IMR-90 (cell line): ENCODE measurements around the gene TMC7. TPM values are rescaled to one million over a fixed set of nuclear protein-coding genes. Genes with fewer than 3 reads are reported as not detected.

Experiments used
- ATAC-seq: fragments of 200-7000 bp; cut with Tn5 transposase; 2 replicates; pipeline ENCODE4 v1.9.1; 2020; ENCODE audit warnings: low read depth, mild to moderate bottlenecking, moderate library complexity
- BruUV-seq: library from RNA; stranded (reverse); fragments of 400-500 nt; replicated peaks from 2 replicates; lab custom pipeline; 2021; lab: Mats Ljungman, UMichigan
- CTCF ChIA-PET: fragments of 300-600 bp; formaldehyde crosslinking; extraction: SDS; loops from one replicate; lab custom pipeline; 2021; ENCODE audit warnings: antibody characterized with exemption; lab: Yijun Ruan, JAX
- POLR2A ChIA-PET: fragments of 300-600 bp; sonication (Branson Sonifier 250); formaldehyde crosslinking; loops from one replicate; lab custom pipeline; 2022; ENCODE audit warnings: antibody characterized with exemption; ENCODE audit not compliant: unreplicated experiment; lab: Charles Lee
- DNase-seq: peaks from one replicate; pipeline ENCODE4 v3.0.0; 2013
- H2AFZ ChIP-seq: replicated peaks from 2 replicates; pipeline ENCODE3; 2013; ENCODE audit warnings: low read length, mild to moderate bottlenecking; ENCODE audit not compliant: poor library complexity
- H2AK5ac ChIP-seq: 2 replicates; pipeline ENCODE4 v1.6.1; 2013; ENCODE audit warnings: low read depth, low read length, inconsistent platforms
- H2AK9ac ChIP-seq: replicated peaks from 2 replicates; pipeline ENCODE3; 2013; ENCODE audit warnings: mild to moderate bottlenecking, low read depth, low read length, moderate library complexity; ENCODE audit not compliant: poor library complexity
- H2BK120ac ChIP-seq: 2 replicates; pipeline ENCODE4 v1.6.1; 2013; ENCODE audit warnings: low read depth, low read length, inconsistent platforms
- H2BK15ac ChIP-seq: 3 replicates; pipeline ENCODE4 v1.6.1; 2013; ENCODE audit warnings: low read depth, low read length, inconsistent platforms
- H2BK20ac ChIP-seq: 2 replicates; pipeline ENCODE4 v1.6.1; 2013; ENCODE audit warnings: low read depth, mild to moderate bottlenecking, inconsistent platforms, low read length, moderate library complexity
- H2BK5ac ChIP-seq: 2 replicates; pipeline ENCODE4 v1.6.1; 2013; ENCODE audit warnings: mild to moderate bottlenecking, low read depth, low read length, inconsistent platforms; ENCODE audit not compliant: poor library complexity, severe bottlenecking
- H3K14ac ChIP-seq: replicated peaks from 2 replicates; pipeline ENCODE4 v1.6.1; 2013; ENCODE audit warnings: low read depth, low read length, inconsistent platforms
- H3K18ac ChIP-seq: 2 replicates; pipeline ENCODE4 v1.6.1; 2013; ENCODE audit warnings: low read depth, low read length, control low read depth
- H3K23ac ChIP-seq: 2 replicates; pipeline ENCODE4 v1.6.1; 2013; ENCODE audit warnings: low read depth, low read length, inconsistent platforms
- H3K27ac ChIP-seq: 2 replicates; pipeline ENCODE4 v1.5.1; 2013; ENCODE audit warnings: mild to moderate bottlenecking, control low read depth, low read length; ENCODE audit not compliant: insufficient read depth
- H3K27me3 ChIP-seq: 2 replicates; pipeline ENCODE4 v1.6.1; 2013; ENCODE audit warnings: low read length; ENCODE audit not compliant: control insufficient read depth, insufficient read depth
- H3K36me3 ChIP-seq: 2 replicates; pipeline ENCODE4 v1.6.1; 2013; ENCODE audit warnings: low read length, mixed read lengths; ENCODE audit not compliant: control insufficient read depth, insufficient read depth
- H3K4ac ChIP-seq: 2 replicates; pipeline ENCODE4 v1.6.1; 2013; ENCODE audit warnings: low read depth, low read length, inconsistent platforms
- H3K4me1 ChIP-seq: 2 replicates; pipeline ENCODE4 v1.6.1; 2013; ENCODE audit warnings: low read length, mixed read lengths; ENCODE audit not compliant: control insufficient read depth, insufficient read depth
- H3K4me2 ChIP-seq: 2 replicates; pipeline ENCODE4 v1.6.1; 2013; ENCODE audit warnings: low read depth, mild to moderate bottlenecking, control low read depth, low read length, moderate library complexity
- H3K4me3 ChIP-seq: 2 replicates; pipeline ENCODE4 v1.5.1; 2013; ENCODE audit warnings: low read depth, mild to moderate bottlenecking, control low read depth, low read length, moderate library complexity; ENCODE audit not compliant: insufficient read depth
- H3K56ac ChIP-seq: 2 replicates; pipeline ENCODE4 v1.6.1; 2013; ENCODE audit warnings: low read length, inconsistent platforms; ENCODE audit not compliant: insufficient read depth; ENCODE audit errors: extremely low read depth
- H3K79me1 ChIP-seq, 2 experiments: 2 replicates each; pipeline ENCODE4 v1.6.1; 2013; ENCODE audit warnings: low read length in 2 of 2, inconsistent platforms in 1 of 2, low read depth in 1 of 2
- H3K9ac ChIP-seq: 2 replicates; pipeline ENCODE4 v1.6.1; 2013; ENCODE audit warnings: low read depth, low read length, control low read depth
- H3K9me1 ChIP-seq: 2 replicates; pipeline ENCODE4 v1.6.1; 2013; ENCODE audit warnings: low read length, inconsistent platforms; ENCODE audit not compliant: insufficient read depth
- H3K9me3 ChIP-seq: 2 replicates; pipeline ENCODE4 v1.6.1; 2013; ENCODE audit warnings: low read length; ENCODE audit not compliant: control insufficient read depth, insufficient read depth
- H4K20me1 ChIP-seq: 2 replicates; pipeline ENCODE4 v1.6.1; 2013; ENCODE audit warnings: low read length, inconsistent platforms; ENCODE audit not compliant: insufficient read depth
- H4K5ac ChIP-seq: 2 replicates; pipeline ENCODE4 v1.6.1; 2013; ENCODE audit warnings: mild to moderate bottlenecking, low read depth, low read length, control low read depth
- H4K8ac ChIP-seq, 2 experiments: 2 replicates each; pipeline ENCODE4 v1.6.1; 2013; ENCODE audit warnings: low read depth in 2 of 2, low read length in 2 of 2, control low read depth in 1 of 2, inconsistent platforms in 1 of 2
- H4K91ac ChIP-seq: 2 replicates; pipeline ENCODE4 v1.6.1; 2013; ENCODE audit warnings: low read depth, low read length, inconsistent platforms; ENCODE audit not compliant: insufficient read depth
- RFX5 ChIP-seq: IDR thresholded peaks from 2 replicates; pipeline ENCODE4 v1.8.0; 2012; ENCODE audit warnings: low read depth, mild to moderate bottlenecking, low read length, moderate library complexity
- WGBS, 2 experiments: methylation state at CpG; one replicate each; pipeline versions ENCODE4 v1.1.5 to v1.1.7; 2013; ENCODE audit warnings: missing lambda C conversion rate in 2 of 2; ENCODE audit not compliant: insufficient read length in 1 of 2; ENCODE audit errors: extremely low coverage in 2 of 2; 5-methylcytosine and 5-hydroxymethylcytosine counted together
- dilution Hi-C: fragments of 300-500 bp; cut with HindIII; formaldehyde crosslinking; loops from one replicate; pipeline ENCODE4 v1.14.3; 2018; ENCODE audit warnings: low sequenced_read_pairs; ENCODE audit not compliant: unreplicated experiment
- in situ Hi-C: fragments of 300-500 bp; cut with MboI; formaldehyde crosslinking; loops from 3 replicates; pipeline ENCODE4 v1.14.3; 2019; ENCODE audit warnings: low sequenced_read_pairs, inconsistent platforms, mixed read lengths
- intact Hi-C: fragments of 100-400 bp; cut with micrococcal nuclease; formaldehyde crosslinking; loops from 2 replicates; pipeline ENCODE4 v1.10.0; 2022
- polyA plus RNA-seq, 3 experiments: library from polyadenylated mRNA; depleted of rRNA; stranded (reverse); fragments of >200 nt; gene quantifications; 2 replicates each; pipeline ENCODE4 v1.2.3, GENCODE V29; 2012; ENCODE audit warnings: low replicate concordance in 1 of 3
- total RNA-seq: library from RNA; depleted of rRNA; stranded (reverse); fragments of >200 nt; gene quantifications from 2 replicates; pipeline ENCODE4 v1.2.3, GENCODE V29; 2012

TMC7 gene
- total and polyA plus RNA-seq, 2 of the 4 experiments (the other 2 are of a cell fraction) = 0.27 to 0.36 TPM

GRCh38 chr16:19102187-19102872 is 118.6 kb downstream of the TMC7 start:
- no peak overlapping the region for H3K27ac ChIP-seq

More at GRCh38 chr16:19102187-19102872, 118.6 kb downstream of the TMC7 start:
- H3K4me2 ChIP-seq = no peak overlapping the region
- no peaks in the 10 kb centered on the region for H3K36me3 ChIP-seq
- no peak overlapping the region for H3K4me3 ChIP-seq
- H3K56ac ChIP-seq = no peak overlapping the region
- no peak overlapping the region for H2BK15ac ChIP-seq
- H2BK5ac ChIP-seq = no peak overlapping the region
- ChIA-PET CTCF (interaction anchor here (0.6 kb wide), 2 partner anchors 10 to 456 kb away, joined by 3 read pairs; no protein-coding TSS in a partner anchor), POLR2A (no interaction called here)
- H3K27me3 ChIP-seq = no peaks in the 10 kb centered on the region
- no peak overlapping the region for H4K8ac ChIP-seq
- no peak overlapping the region for H4K5ac ChIP-seq
- H3K14ac ChIP-seq = no peak overlapping the region
- no peak overlapping the region for H3K23ac ChIP-seq
- H4K20me1 ChIP-seq = 0 out of 2 replicates have a peak, but pooled peaks cover under 1% of the 10 kb centered on the region
- H2BK120ac ChIP-seq = no peak overlapping the region
- no peak overlapping the region for H3K9ac ChIP-seq
- intact Hi-C loops (no loop called here), dilution Hi-C loops (no loop called here), in situ Hi-C loops (loop anchor here (25.0 kb wide), 2 partner anchors 610 to 785 kb away; partner anchors contain the start of genes GPRC5B, IQCK and KNOP1)
- H4K91ac ChIP-seq = no peak overlapping the region
- H2AK9ac ChIP-seq = no peak overlapping the region
- no peak overlapping the region for H3K18ac ChIP-seq
- H2AFZ ChIP-seq = no peak overlapping the region
- ATAC-seq (no peak), DNase-seq (no peak)
- H2AK5ac ChIP-seq = no peak overlapping the region
- no CpG with 5 or more reads among the region's 16 CpGs for WGBS, 2 experiments
- BruUV-seq = no TSS peak
- H3K4me1 ChIP-seq = peaks cover 6% of the 10 kb centered on the region
- no peak overlapping the region for H2BK20ac ChIP-seq
- peaks cover 5% of the 10 kb centered on the region for H3K9me1 ChIP-seq
- peaks cover 8% of the 10 kb centered on the region for H3K9me3 ChIP-seq
- H3K79me1 ChIP-seq = 0 out of 4 replicates have a peak, but pooled peaks cover 0 to under 1% of the 10 kb centered on the region in 2 experiments
- TF ChIP-seq RFX5 = no peak
- H3K4ac ChIP-seq = no peak overlapping the region
